Tongue (tissue), 3 donors: ENCODE measurements around the gene TAF8. TPM values are rescaled to one million over a fixed set of nuclear protein-coding genes. Genes with fewer than 3 reads are reported as not detected.

ENCODE experiments used
- DNase-seq: peaks from one replicate; pipeline ENCODE4 v3.0.0-alpha.2; 2015
- small RNA-seq: library from RNA; depleted of rRNA; stranded (forward); fragments of <200 nt; gene quantifications from one replicate; pipeline ENCODE3, GENCODE V24; 2014; ENCODE audit warnings: low replicate concordance
- total RNA-seq: library from RNA; depleted of rRNA; stranded (reverse); fragments of >200 nt; gene quantifications from one replicate; pipeline ENCODE4 v1.2.3, GENCODE V29; 2014

Gene TAF8
- total RNA-seq, 1 donor from 2014 or later = 18.8 TPM

DNA sequence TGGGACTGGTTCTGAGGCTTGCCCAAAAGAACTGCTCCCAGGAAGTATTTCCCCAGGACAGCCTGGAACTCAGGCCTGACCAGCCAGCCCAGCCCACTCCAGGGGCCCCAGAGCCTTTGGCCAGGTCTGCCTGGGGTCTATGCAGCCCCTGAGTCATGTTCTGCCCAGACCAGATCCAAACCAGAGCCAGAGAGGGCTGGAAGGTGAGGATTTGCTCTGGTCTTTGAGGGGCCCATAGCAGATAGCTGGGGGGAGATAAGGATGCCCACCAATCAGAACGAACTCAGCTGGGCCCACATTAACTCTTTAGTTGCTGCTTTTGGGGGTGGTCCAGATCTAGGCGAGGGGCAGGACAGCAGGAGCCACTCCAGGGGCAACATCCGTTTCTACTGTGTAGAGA is 75.3 kb downstream of the TAF8 start:
- DNase-seq = no peak

DNA sequence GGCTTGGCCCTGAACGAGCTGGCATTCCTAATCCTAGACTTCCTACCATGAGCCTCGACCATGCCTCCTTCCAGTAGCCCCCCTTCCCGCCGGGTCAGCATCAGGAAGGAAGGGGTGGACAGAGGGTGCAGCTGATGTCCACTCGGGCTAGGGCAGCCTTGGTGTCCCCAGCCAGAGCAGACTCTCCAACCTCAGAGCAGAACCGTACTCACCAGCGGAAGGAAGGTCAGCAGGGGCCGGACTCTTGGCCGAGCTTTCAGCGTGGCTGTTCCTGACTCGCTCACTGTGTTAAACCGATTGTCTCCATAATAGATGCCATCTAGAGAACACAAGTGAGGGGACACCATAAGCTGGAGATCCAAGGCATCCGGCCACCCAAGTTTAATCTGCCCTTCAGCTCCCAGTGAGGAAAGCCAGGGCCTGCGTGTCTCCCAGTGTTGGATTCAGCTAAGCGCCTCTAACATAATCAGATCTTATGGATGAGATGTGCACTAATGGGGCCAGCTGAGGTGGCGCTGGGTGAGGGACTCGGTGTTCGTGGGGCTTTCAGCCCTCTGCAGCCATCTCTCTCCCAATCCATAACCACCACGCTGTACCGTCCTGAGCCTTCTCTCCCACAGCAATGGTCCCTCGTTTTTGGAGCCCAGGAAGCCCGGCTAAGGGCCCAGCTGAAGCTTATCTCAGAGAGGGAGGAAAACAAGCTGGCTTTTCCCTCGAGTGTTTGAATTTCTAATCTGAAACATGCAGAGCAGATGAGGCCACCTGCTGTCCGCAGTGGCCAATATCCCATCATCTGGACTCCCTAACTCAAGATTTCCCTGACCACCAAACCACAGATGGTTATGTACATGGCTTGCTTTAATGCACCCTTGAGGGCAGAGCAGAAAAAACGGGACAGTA is 78.4 kb downstream of the TAF8 start:
- no peak for DNase-seq

DNA sequence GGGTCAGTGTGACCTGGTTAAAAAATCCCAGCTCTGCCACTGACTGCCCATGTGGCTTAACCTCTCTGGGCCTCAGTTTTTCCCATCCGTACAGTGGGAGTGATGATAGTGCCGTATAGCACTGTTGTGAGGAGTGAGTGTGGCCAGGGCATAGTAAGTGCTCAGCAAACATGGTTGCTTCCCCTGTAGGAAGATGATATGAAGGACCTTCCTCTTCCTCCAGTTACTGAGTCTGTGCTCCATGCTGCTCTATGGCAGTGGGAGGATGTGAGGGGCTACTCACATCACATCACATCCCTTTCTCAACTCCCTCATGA is 79.0 kb downstream of the TAF8 start:
- DNase-seq = no peak

DNA sequence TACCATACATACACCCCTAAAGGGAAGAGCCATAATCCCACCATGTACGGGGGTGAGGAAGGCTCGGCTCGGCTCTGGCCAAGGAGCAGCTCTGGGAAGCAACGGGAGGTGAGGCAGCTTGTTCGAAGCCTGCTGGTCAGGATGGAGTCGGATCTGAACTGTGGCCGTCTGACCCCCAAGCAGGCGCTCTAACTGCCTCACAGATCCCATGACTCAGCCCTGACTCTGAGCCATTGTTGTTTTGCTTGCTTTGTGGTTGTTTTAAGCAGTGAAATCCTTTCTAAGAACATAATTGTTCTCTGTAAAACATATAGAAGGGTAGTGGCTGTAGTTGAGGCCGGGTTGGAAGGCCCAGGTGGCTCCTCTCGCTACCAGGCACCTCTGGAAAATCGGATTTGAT is 81.2 kb downstream of the TAF8 start:
- DNase-seq = no peak

DNA sequence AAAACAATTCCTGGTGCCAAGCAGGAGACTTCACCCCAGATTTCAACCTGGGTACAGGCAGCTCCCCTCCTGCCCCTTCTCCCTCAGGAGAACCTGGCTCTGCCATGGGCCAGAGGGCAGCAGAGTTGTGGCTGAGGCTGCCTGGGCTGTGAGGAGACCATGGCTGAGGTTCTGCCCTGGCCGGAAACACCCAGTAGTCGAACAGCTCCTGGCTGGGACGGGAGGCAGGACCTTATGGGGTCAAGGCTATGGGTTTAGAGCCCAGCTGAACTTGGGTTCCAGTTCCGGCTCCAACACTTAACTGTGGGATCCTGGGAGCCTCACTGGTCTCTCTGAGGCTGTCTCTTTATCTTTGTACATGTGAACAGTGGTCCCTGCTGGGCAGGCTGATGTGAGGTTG is 83.6 kb downstream of the TAF8 start:
- no peak for DNase-seq

DNA sequence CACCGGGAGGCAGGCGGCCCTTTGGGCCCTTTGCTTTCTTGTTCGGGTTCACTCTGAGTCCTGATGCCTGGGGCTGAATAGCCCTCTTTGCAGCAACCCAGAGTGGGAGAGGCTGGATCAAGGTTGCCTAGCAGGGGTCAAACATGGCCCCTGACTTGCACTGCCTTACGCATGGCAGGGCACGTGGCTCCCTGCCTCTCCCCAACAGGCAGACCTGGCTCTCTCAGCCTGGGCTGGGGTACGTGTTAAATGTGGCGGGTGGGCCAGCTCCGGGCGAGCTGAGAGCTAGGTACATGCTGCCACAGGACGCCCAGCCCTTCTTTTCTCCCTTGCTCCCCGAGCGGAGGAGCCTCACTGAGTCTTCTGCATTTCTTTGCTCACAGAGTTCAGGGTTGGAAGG is 84.8 kb downstream of the TAF8 start:
- DNase-seq = no peak

DNA sequence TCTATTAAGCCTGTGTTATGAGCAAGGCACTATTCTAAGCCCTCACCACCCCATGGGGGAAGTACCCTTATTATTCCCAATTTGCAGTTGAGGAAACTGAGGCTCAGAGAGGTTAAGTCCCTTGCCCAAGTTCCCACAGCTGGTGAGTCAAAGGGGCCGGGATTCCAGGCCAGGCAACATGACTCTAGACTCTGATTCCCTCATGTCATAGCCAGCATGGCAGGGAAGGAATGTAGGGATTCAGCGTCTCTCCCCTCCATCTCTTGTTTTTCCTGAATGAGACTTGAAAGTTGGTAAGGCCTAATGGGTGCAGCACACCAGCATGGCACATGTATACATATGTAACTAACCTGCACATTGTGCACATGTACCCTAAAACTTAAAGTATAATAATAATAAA is 85.4 kb downstream of the TAF8 start:
- DNase-seq = no peak

DNA sequence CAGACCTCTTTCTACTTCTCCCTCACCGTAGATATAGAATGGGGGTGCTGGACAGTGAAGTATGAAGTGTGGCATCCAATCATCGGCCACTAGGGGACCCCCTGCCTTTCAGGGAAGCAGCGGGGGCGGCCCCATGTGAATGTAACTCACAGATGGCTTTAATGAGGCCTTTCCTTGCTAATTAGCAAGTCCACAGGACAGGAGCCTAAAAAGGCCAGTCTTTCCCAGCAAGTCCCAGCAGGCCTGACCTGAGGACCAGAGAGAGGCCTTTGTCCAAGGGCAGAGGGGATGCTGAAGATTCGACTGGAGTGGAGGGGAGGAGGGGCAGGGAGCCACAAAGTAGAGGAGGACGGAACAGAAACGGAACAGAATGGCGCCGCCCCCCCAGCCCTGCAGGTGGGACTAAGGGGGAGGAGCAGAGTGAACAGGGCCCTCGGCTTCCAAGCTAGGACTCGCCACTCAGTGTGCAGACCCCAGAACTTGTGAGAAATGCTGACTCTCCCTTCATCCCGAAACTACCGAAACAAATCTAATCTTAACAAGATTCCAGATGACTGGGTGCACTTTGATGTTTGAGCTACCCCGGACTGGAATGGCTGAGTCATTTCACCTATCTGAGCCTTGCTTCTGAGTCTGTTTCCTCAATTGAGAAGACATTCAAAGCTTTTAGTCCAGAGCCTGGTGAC is 86.3 kb downstream of the TAF8 start:
- no peak for DNase-seq

Small RNA genes within 50 kb of the gene (small RNA-seq; reads per million reads assigned to genes)
- gene RNU6-761P = not detected

Other genes starting within 250 kb of the TAF8 start
- 4.1 TPM for gene USP49, start 155.1 kb upstream of the TAF8 start, total RNA-seq
- gene MED20, start 129.4 kb upstream of the TAF8 start, total RNA-seq = 26.6 TPM
- gene BYSL, start 129.0 kb upstream of the TAF8 start, total RNA-seq = 15.5 TPM
- gene CCND3, start 108.7 kb upstream of the TAF8 start, total RNA-seq = 20.3 TPM
- gene C6orf132, start 92.1 kb downstream of the TAF8 start, total RNA-seq = 8.5 TPM
- gene GUCA1A, start 122.8 kb downstream of the TAF8 start, total RNA-seq = not detected
- gene GUCA1B, start 144.4 kb downstream of the TAF8 start, total RNA-seq = 5.1 TPM
- gene MRPS10, start 167.3 kb downstream of the TAF8 start, total RNA-seq = 72.4 TPM